Cardiac muscle cell (in vitro differentiated cells and primary cell): Measurements from ENCODE around the gene ACHE. TPM values are rescaled to one million over a fixed set of nuclear protein-coding genes. Genes with fewer than 3 reads are reported as not detected.
"Not testable (repeated sequence)": the region's sequence is repeated elsewhere in the genome, so short reads cannot be mapped to it uniquely, and the experiment has no call there.

Experiments used
- DNase-seq, 2 donors: peaks; one replicate each; pipeline versions ENCODE4 v3.0.0 to v3.0.0-alpha.2; 2010 to 2017; ENCODE audit warnings: low read depth in 1 of 2, low spot score in 1 of 2
- H3K27ac ChIP-seq: fragments of 200-600 bp; sonication (generic); 2 replicates; pipeline ENCODE4 v1.5.1; 2016
- H3K27me3 ChIP-seq: fragments of 200-600 bp; sonication (generic); 2 replicates; pipeline ENCODE4 v1.6.0; 2016; ENCODE audit warnings: control low read depth
- H3K36me3 ChIP-seq: fragments of 200-600 bp; sonication (generic); 2 replicates; pipeline ENCODE4 v1.5.1; 2016; ENCODE audit warnings: control low read depth
- H3K4me1 ChIP-seq: fragments of 200-600 bp; sonication (generic); 2 replicates; pipeline ENCODE4 v1.8.1; 2017; ENCODE audit warnings: low read depth, mild to moderate bottlenecking, mixed run types
- H3K4me3 ChIP-seq: fragments of 200-600 bp; sonication (generic); 2 replicates; pipeline ENCODE4 v1.5.1; 2016; ENCODE audit warnings: mild to moderate bottlenecking
- H3K9me3 ChIP-seq: fragments of 200-600 bp; sonication (generic); 2 replicates; pipeline ENCODE4 v1.5.1; 2017; ENCODE audit warnings: low read depth, mild to moderate bottlenecking, control low read depth
- CTCF ChIP-seq: IDR thresholded peaks from 2 replicates; pipeline ENCODE4 v1.5.1; 2012; ENCODE audit warnings: low read depth, mild to moderate bottlenecking, low read length
- polyA plus RNA-seq: library from polyadenylated mRNA; unstranded; fragments of >200 nt; fragmentation: Nextera tagmentation; extraction: Ambion mirVana; gene quantifications from 2 replicates; pipeline ENCODE4 v1.2.1, GENCODE V29; 2016
- total RNA-seq: library from RNA; depleted of rRNA; stranded (reverse); fragments of >200 nt; gene quantifications from 2 replicates; pipeline ENCODE4 v1.2.3, GENCODE V29; 2016

Gene ACHE
- total and polyA plus RNA-seq, 2 experiments from 2014 or later, result 25.6 to 42.7 TPM

GRCh38 chr7:100911484-100911883 lies 15.8 kb upstream of the ACHE start:
- Histone ChIP-seq H3K36me3 (no peaks in the 10 kb centered on the region), H3K9me3 (no peaks in the 10 kb centered on the region), H3K4me3 (no peak overlapping the region), H3K4me1 (no peaks in the 10 kb centered on the region), H3K27ac (no peak overlapping the region), H3K27me3 (no peaks in the 10 kb centered on the region)
- TF ChIP-seq CTCF, result no peak
- DNase-seq, result no peak

GRCh38 chr7:100910443-100910842 lies 14.8 kb upstream of the ACHE start:
- not testable (repeated sequence) for DNase-seq, H3K27ac ChIP-seq

DNA sequence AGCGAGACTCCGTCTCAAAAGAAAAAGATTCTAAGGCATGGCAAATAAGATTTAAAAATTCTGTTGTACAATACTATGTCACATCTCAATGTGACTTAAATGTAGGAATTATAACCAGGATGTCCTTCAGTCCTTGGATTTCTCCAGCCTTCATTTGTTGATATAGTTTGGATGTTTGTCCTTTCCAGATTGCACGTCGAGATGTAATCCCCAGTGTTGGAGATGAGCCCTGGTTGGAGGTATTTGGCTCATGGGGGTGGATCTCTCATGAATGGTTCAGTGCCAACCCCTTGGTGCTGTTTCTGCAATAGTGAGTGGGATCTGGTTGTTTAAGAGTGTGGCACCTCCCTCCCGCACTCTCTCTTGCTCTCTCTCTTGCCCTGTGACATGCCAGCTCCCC lies 12.8 kb upstream of the ACHE start:
- TF ChIP-seq CTCF, result no peak

More at GRCh38 chr7:100910443-100910842, 14.8 kb upstream of the ACHE start:
- not testable (repeated sequence) for H3K9me3 ChIP-seq, H3K27me3 ChIP-seq, H3K4me1 ChIP-seq, H3K4me3 ChIP-seq, H3K36me3 ChIP-seq

GRCh38 chr7:100902638-100903037 lies 7.0 kb upstream of the ACHE start:
- H3K9me3 ChIP-seq, result no peaks in the 10 kb centered on the region
- TF ChIP-seq CTCF, result no peak
- H3K27me3 ChIP-seq, result peaks cover 4% of the 10 kb centered on the region
- DNase-seq, result no peak
- H3K36me3 ChIP-seq, result no peaks in the 10 kb centered on the region
- H3K4me3 ChIP-seq, result no peak overlapping the region
- H3K27ac ChIP-seq, result no peak overlapping the region
- H3K4me1 ChIP-seq, result no peaks in the 10 kb centered on the region

More for the DNA sequence above, 12.8 kb upstream of the ACHE start:
- no peaks in the 10 kb centered on the region for H3K36me3 ChIP-seq
- no peak overlapping the region for H3K4me3 ChIP-seq
- no peaks in the 10 kb centered on the region for H3K4me1 ChIP-seq
- no peaks in the 10 kb centered on the region for H3K9me3 ChIP-seq
- H3K27ac ChIP-seq, result no peak overlapping the region
- H3K27me3 ChIP-seq, result no peaks in the 10 kb centered on the region
- no peak for DNase-seq

DNA sequence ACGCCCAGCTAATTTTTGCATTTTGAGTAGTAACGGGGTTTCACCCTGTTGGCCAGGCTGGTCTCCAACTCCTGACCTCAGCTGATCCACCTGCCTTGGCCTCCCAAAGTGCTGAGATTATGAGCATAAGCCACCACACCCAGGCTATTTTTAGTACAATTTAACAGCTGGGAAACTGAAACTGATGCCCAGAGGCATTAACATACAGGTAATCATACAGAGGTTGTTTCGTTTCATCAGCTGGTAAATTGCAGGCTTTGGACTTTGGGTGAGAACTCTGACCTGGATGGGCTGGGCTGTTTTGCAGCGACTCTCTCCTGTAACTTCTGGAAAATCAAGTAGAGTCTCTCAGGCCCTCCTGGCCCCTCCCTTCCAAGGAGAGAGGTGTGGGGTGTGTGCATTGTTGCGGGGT lies 6.2 kb upstream of the ACHE start:
- Histone ChIP-seq H3K27ac (no peak overlapping the region), H3K4me1 (no peaks in the 10 kb centered on the region), H3K9me3 (no peaks in the 10 kb centered on the region), H3K36me3 (no peaks in the 10 kb centered on the region), H3K27me3 (peaks cover 11% of the 10 kb centered on the region), H3K4me3 (no peak overlapping the region)
- TF ChIP-seq CTCF, result no peak
- DNase-seq, result no peak

DNA sequence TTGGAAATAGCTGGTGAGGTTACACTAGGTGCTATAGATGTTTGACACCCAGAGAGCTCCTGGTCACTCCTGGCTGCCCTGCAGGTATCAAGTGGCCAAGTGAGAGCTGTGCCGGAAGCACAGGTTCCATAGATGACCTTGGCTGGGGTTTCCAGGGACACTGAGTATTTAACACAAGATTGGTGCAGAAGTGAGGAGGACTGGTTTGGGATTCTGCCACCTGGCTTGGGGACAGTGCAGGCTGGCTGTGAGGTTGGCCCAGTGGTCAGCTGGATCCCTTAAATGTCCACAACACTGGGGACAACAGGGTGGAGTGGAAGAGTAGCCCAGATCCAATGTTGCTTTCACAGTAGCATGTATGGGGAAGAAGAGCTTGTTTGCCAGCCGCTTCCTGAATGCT lies 5.3 kb upstream of the ACHE start:
- no peaks in the 10 kb centered on the region for H3K36me3 ChIP-seq
- peaks cover 19% of the 10 kb centered on the region for H3K27me3 ChIP-seq
- no peaks in the 10 kb centered on the region for H3K4me1 ChIP-seq
- no peak for TF ChIP-seq CTCF
- DNase-seq, result no peak
- no peaks in the 10 kb centered on the region for H3K9me3 ChIP-seq
- H3K27ac ChIP-seq, result no peak overlapping the region
- no peak overlapping the region for H3K4me3 ChIP-seq
